NCI-H69 (cell line): ENCODE data around the gene AKT1S1.

Source experiments
- DNase-seq: peaks from one replicate; lab custom pipeline; 2025; lab: John Stamatoyannopoulos, UW

The AKT1S1 gene

GRCh38 chr19:49907745-49908446, 30.7 kb upstream of the AKT1S1 start:
- DNase-seq = no peak

- no peak for DNase-seq
These were observed 29.9 kb upstream of the AKT1S1 start for GRCh38 chr19:49906879-49907564.

- no peak for DNase-seq
These were observed 27.0 kb upstream of the AKT1S1 start for GRCh38 chr19:49904136-49904535.

GRCh38 chr19:49896863-49897621, 19.9 kb upstream of the AKT1S1 start, which contains the start of gene IL4I1:
Gene IL4I1 (minus strand): TSS chr19:49896887. CDS start chr19:49896160, 727 bp downstream.
- DNase-seq = no peak

GRCh38 chr19:49895566-49896297, 18.6 kb upstream of the AKT1S1 start:
- no peak for DNase-seq

- DNase-seq = no peak
These were observed 17.9 kb upstream of the AKT1S1 start for GRCh38 chr19:49894879-49895565.

- no peak for DNase-seq
These were observed 17.0 kb upstream of the AKT1S1 start for GRCh38 chr19:49894011-49894664.

GRCh38 chr19:49892716-49893115, 15.6 kb upstream of the AKT1S1 start:
- DNase-seq = no peak

- DNase-seq = no peak
These were observed 14.2 kb upstream of the AKT1S1 start for GRCh38 chr19:49891393-49891792.

GRCh38 chr19:49890349-49891311, 13.5 kb upstream of the AKT1S1 start:
- DNase-seq = peak; percentile 86

GRCh38 chr19:49889687-49890348, 12.7 kb upstream of the AKT1S1 start:
- peak; percentile 86 for DNase-seq

- peak; percentile 24 for DNase-seq
These were observed 12.0 kb upstream of the AKT1S1 start for GRCh38 chr19:49889038-49889686.

GRCh38 chr19:49888510-49888824, 11.3 kb upstream of the AKT1S1 start:
- peak; percentile 69 for DNase-seq

GRCh38 chr19:49887665-49888509, 10.7 kb upstream of the AKT1S1 start:
- peak; percentile 61 for DNase-seq

GRCh38 chr19:49887037-49887664, 10.0 kb upstream of the AKT1S1 start:
- peak; percentile 13 for DNase-seq

GRCh38 chr19:49884760-49885159, 7.6 kb upstream of the AKT1S1 start:
- no peak for DNase-seq

- no peak for DNase-seq
These were observed 7.0 kb upstream of the AKT1S1 start for GRCh38 chr19:49884109-49884508.
